OCI-LY1 (cell line): ENCODE data around the gene MLLT3.

Experiments used
- H2AFZ ChIP-seq: fragments of 200-600 bp; sonication (generic), shearing (Covaris generic); 2 replicates; pipeline ENCODE4 v1.6.0; 2014; ENCODE audit warnings: antibody characterized with exemption, mild to moderate bottlenecking, low read length
- H3F3A ChIP-seq: fragments of 200-600 bp; sonication (generic), shearing (Covaris generic); 2 replicates; pipeline ENCODE4 v1.6.0; 2014; ENCODE audit warnings: mild to moderate bottlenecking, antibody characterized with exemption, low read length, moderate library complexity; ENCODE audit not compliant: insufficient read depth
- H3K27ac ChIP-seq: fragments of 200-600 bp; sonication (generic); 2 replicates; pipeline ENCODE4 v1.5.1; 2014; ENCODE audit warnings: low read length, mixed run types, mild to moderate bottlenecking, low read depth; ENCODE audit not compliant: poor library complexity, severe bottlenecking
- H3K27me3 ChIP-seq: fragments of 200-600 bp; sonication (generic); 2 replicates; pipeline ENCODE4 v1.6.0; 2014; ENCODE audit warnings: antibody characterized with exemption, mild to moderate bottlenecking, low read length, moderate library complexity; ENCODE audit not compliant: insufficient read depth
- H3K36me3 ChIP-seq: fragments of 200-600 bp; sonication (generic); 2 replicates; pipeline ENCODE4 v1.6.1; 2014; ENCODE audit warnings: mild to moderate bottlenecking, antibody characterized with exemption, low read length, moderate library complexity, mixed read lengths; ENCODE audit not compliant: insufficient read depth
- H3K4me1 ChIP-seq: fragments of 200-600 bp; sonication (generic); 2 replicates; pipeline ENCODE4 v1.5.1; 2014; ENCODE audit warnings: mild to moderate bottlenecking, low read length, moderate library complexity; ENCODE audit not compliant: insufficient read depth, severe bottlenecking
- H3K4me2 ChIP-seq: fragments of 200-600 bp; sonication (generic), shearing (Covaris generic); 2 replicates; pipeline ENCODE4 v1.6.1; 2014; ENCODE audit warnings: low read length
- H3K4me3 ChIP-seq: fragments of 200-600 bp; sonication (generic); 2 replicates; pipeline ENCODE4 v1.5.1; 2014; ENCODE audit warnings: low read length, low read depth, mild to moderate bottlenecking, mixed read lengths; ENCODE audit not compliant: poor library complexity, severe bottlenecking
- H3K79me2 ChIP-seq: fragments of 200-600 bp; shearing (Covaris generic); 2 replicates; pipeline ENCODE4 v1.6.1; 2016; ENCODE audit warnings: mixed run types, low read length, mixed read lengths; ENCODE audit not compliant: insufficient read depth
- H3K9ac ChIP-seq: fragments of 200-600 bp; sonication (generic), shearing (Covaris generic); 2 replicates; pipeline ENCODE4 v1.6.1; 2014; ENCODE audit warnings: mild to moderate bottlenecking, low read length, mixed read lengths
- H3K9me2 ChIP-seq: fragments of 200-600 bp; sonication (generic), shearing (Covaris generic); 2 replicates; pipeline ENCODE4 v1.6.1; 2014; ENCODE audit warnings: low read depth, mild to moderate bottlenecking, low read length, mixed read lengths
- H3K9me3 ChIP-seq: fragments of 200-600 bp; shearing (Covaris generic); 2 replicates; pipeline ENCODE4 v1.6.1; 2014; ENCODE audit warnings: low read length, mixed read lengths
- H4K20me1 ChIP-seq: fragments of 200-600 bp; sonication (generic), shearing (Covaris generic); 2 replicates; pipeline ENCODE4 v1.6.0; 2016; ENCODE audit warnings: mild to moderate bottlenecking, low read length; ENCODE audit not compliant: insufficient read depth
- CTCF ChIP-seq: fragments of 200-600 bp; sonication (generic), shearing (Covaris generic); IDR thresholded peaks from 2 replicates; pipeline ENCODE4 v1.5.1; 2017; ENCODE audit warnings: mild to moderate bottlenecking, antibody characterized with exemption, low read length, moderate library complexity, mixed read lengths
- EZH2 ChIP-seq: fragments of 200-600 bp; sonication (generic), shearing (Covaris generic); IDR thresholded peaks from 2 replicates; pipeline ENCODE4 v1.8.0; 2017; ENCODE audit warnings: borderline replicate concordance, mixed run types, mild to moderate bottlenecking, antibody characterized with exemption, low read length, moderate library complexity, mixed read lengths

Gene MLLT3

GRCh38 chr9:20303996-20304395, 318.3 kb downstream of the MLLT3 start:
- Histone ChIP-seq H3K36me3 (no peaks in the 10 kb centered on the region), H3K27ac (no peak overlapping the region), H3K4me3 (no peak overlapping the region), H3K4me2 (no peak overlapping the region), H3K9me3 (no peaks in the 10 kb centered on the region), H2AFZ (no peak overlapping the region), H3K27me3 (no peaks in the 10 kb centered on the region), H3F3A (no peaks in the 10 kb centered on the region), H3K9ac (no peak overlapping the region), H3K4me1 (no peaks in the 10 kb centered on the region), H3K9me2 (no peaks in the 10 kb centered on the region), H3K79me2 (no peaks in the 10 kb centered on the region), H4K20me1 (no peaks in the 10 kb centered on the region)
- TF ChIP-seq EZH2: no peak
- TF ChIP-seq CTCF: no peak

- Histone ChIP-seq H3K4me1 (no peaks in the 10 kb centered on the region), H3K9me2 (no peaks in the 10 kb centered on the region), H3K4me2 (no peak overlapping the region), H3K36me3 (no peaks in the 10 kb centered on the region), H3K79me2 (no peaks in the 10 kb centered on the region), H3K27ac (no peak overlapping the region), H4K20me1 (no peaks in the 10 kb centered on the region), H3K9ac (no peak overlapping the region), H3K9me3 (no peaks in the 10 kb centered on the region), H3K27me3 (no peaks in the 10 kb centered on the region), H3F3A (no peaks in the 10 kb centered on the region), H3K4me3 (no peak overlapping the region), H2AFZ (no peak overlapping the region)
- no peak for TF ChIP-seq CTCF
Observed at GRCh38 chr9:20303066-20303465, 319.2 kb downstream of the MLLT3 start.

GRCh38 chr9:20302197-20302596, 320.1 kb downstream of the MLLT3 start:
- Histone ChIP-seq H3K4me1 (no peaks in the 10 kb centered on the region), H3K27ac (no peak overlapping the region), H3K9ac (no peak overlapping the region), H3K9me2 (no peaks in the 10 kb centered on the region), H3K36me3 (no peaks in the 10 kb centered on the region), H3K27me3 (no peaks in the 10 kb centered on the region), H3K4me2 (no peak overlapping the region), H4K20me1 (no peaks in the 10 kb centered on the region), H3K9me3 (no peaks in the 10 kb centered on the region), H3K4me3 (no peak overlapping the region), H3K79me2 (no peaks in the 10 kb centered on the region), H3F3A (no peaks in the 10 kb centered on the region), H2AFZ (no peak overlapping the region)
- TF ChIP-seq EZH2 (no peak), CTCF (no peak)
